NT2/D1 (cell line): ENCODE results near the gene ARHGEF19.

Source experiments
- DNase-seq: peaks from one replicate; pipeline ENCODE4 v3.0.0-alpha.2; 2011; ENCODE audit warnings: low read depth, low spot score
- H3K27me3 ChIP-seq: 2 replicates; pipeline ENCODE4 v1.6.0; 2011; ENCODE audit warnings: mild to moderate bottlenecking; ENCODE audit not compliant: insufficient read length, insufficient read depth
- H3K36me3 ChIP-seq: 2 replicates; pipeline ENCODE4 v1.6.1; 2011; ENCODE audit warnings: mild to moderate bottlenecking, low read length, mixed read lengths; ENCODE audit not compliant: insufficient read depth, insufficient read length
- H3K4me1 ChIP-seq: 2 replicates; pipeline ENCODE4 v1.5.1; 2011; ENCODE audit not compliant: insufficient read depth, insufficient read length
- H3K4me3 ChIP-seq: 2 replicates; pipeline ENCODE4 v1.5.1; 2011; ENCODE audit warnings: low read depth; ENCODE audit not compliant: insufficient read length
- H3K9ac ChIP-seq: 2 replicates; pipeline ENCODE4 v1.6.0; 2011; ENCODE audit warnings: low read depth; ENCODE audit not compliant: insufficient read length
- H3K9me3 ChIP-seq: 2 replicates; pipeline ENCODE4 v1.5.1; 2011; ENCODE audit warnings: mild to moderate bottlenecking, low read length; ENCODE audit not compliant: insufficient read depth
- SUZ12 ChIP-seq: IDR thresholded peaks from 2 replicates; pipeline ENCODE4 v1.6.1; 2011; ENCODE audit not compliant: insufficient read length, insufficient read depth; ENCODE audit errors: extremely low read depth
- YY1 ChIP-seq: IDR thresholded peaks from 2 replicates; pipeline ENCODE4 v1.6.1; 2011; ENCODE audit not compliant: insufficient read length, insufficient read depth
- ZNF274 ChIP-seq: IDR thresholded peaks from 2 replicates; pipeline ENCODE4 v1.6.1; 2011; ENCODE audit warnings: mild to moderate bottlenecking, low read depth, low read length

ARHGEF19 gene

GRCh38 chr1:16210581-16210980, 1.9 kb downstream of the ARHGEF19 start:
- no peak for TF ChIP-seq SUZ12
- no peak for TF ChIP-seq ZNF274
- no peak for TF ChIP-seq YY1
- no peaks in the 10 kb centered on the region for H3K36me3 ChIP-seq
- no peak overlapping the region for H3K9ac ChIP-seq
- H3K27me3 ChIP-seq, result peaks cover 2% of the 10 kb centered on the region
- H3K4me1 ChIP-seq, result peaks cover 10% of the 10 kb centered on the region
- H3K9me3 ChIP-seq, result no peaks in the 10 kb centered on the region
- DNase-seq, result no peak
- H3K4me3 ChIP-seq, result no peak overlapping the region

GRCh38 chr1:16209847-16210407, 2.5 kb downstream of the ARHGEF19 start:
- TF ChIP-seq YY1 (no peak), SUZ12 (no peak), ZNF274 (no peak)
- Histone ChIP-seq H3K9me3 (no peaks in the 10 kb centered on the region), H3K9ac (peak overlapping the region; percentile 12), H3K36me3 (peaks cover under 1% of the 10 kb centered on the region), H3K4me3 (no peak overlapping the region), H3K27me3 (peaks cover 2% of the 10 kb centered on the region), H3K4me1 (peaks cover 10% of the 10 kb centered on the region)
- no peak for DNase-seq

GRCh38 chr1:16209132-16209846, 3.2 kb downstream of the ARHGEF19 start:
- TF ChIP-seq SUZ12 (no peak), YY1 (no peak), ZNF274 (no peak)
- Histone ChIP-seq H3K36me3 (peaks cover 7% of the 10 kb centered on the region), H3K27me3 (peaks cover 2% of the 10 kb centered on the region), H3K9me3 (no peaks in the 10 kb centered on the region), H3K4me1 (peaks cover 11% of the 10 kb centered on the region), H3K9ac (peak overlapping the region; percentile 12), H3K4me3 (no peak overlapping the region)
- no peak for DNase-seq

GRCh38 chr1:16208270-16208987, 4.0 kb downstream of the ARHGEF19 start:
- Histone ChIP-seq H3K4me1 (peaks cover 11% of the 10 kb centered on the region), H3K9me3 (no peaks in the 10 kb centered on the region), H3K27me3 (peaks cover 2% of the 10 kb centered on the region), H3K36me3 (peaks cover 10% of the 10 kb centered on the region), H3K4me3 (no peak overlapping the region), H3K9ac (peak overlapping the region; percentile 21)
- TF ChIP-seq YY1 (no peak), ZNF274 (no peak), SUZ12 (no peak)
- DNase-seq, result no peak

- DNase-seq, result no peak
- peaks cover 13% of the 10 kb centered on the region for H3K36me3 ChIP-seq
Observed at GRCh38 chr1:16207318-16208269, 4.9 kb downstream of the ARHGEF19 start.

GRCh38 chr1:16206547-16207317, 5.7 kb downstream of the ARHGEF19 start:
- TF ChIP-seq SUZ12 (no peak), YY1 (no peak), ZNF274 (no peak)
- peak overlapping the region; percentile 53 for H3K4me3 ChIP-seq
- peaks cover 2% of the 10 kb centered on the region for H3K27me3 ChIP-seq
- no peaks in the 10 kb centered on the region for H3K9me3 ChIP-seq
- peak overlapping the region; percentile 81 for H3K9ac ChIP-seq
- DNase-seq, result peak; percentile 94
- H3K4me1 ChIP-seq, result peaks cover 7% of the 10 kb centered on the region
- peaks cover 16% of the 10 kb centered on the region for H3K36me3 ChIP-seq

More at GRCh38 chr1:16207318-16208269, 4.9 kb downstream of the ARHGEF19 start:
- Histone ChIP-seq H3K9me3 (no peaks in the 10 kb centered on the region), H3K9ac (peak overlapping the region; percentile 81), H3K4me1 (peaks cover 11% of the 10 kb centered on the region), H3K4me3 (peak overlapping the region; percentile 53), H3K27me3 (peaks cover 2% of the 10 kb centered on the region)
- TF ChIP-seq ZNF274 (no peak), SUZ12 (no peak), YY1 (no peak)
